DMS79 treated with DMSO at 0.1 percent for 48 hours (cell line): ENCODE data around the gene RAD23B.
A peak's percentile ranks its signal among the peaks of the same experiment; 100 is the strongest.

Experiments
- DNase-seq: peaks from one replicate; lab custom pipeline; 2025; lab: John Stamatoyannopoulos, UW

RAD23B gene

GRCh38 chr9:107269254-107269653 is 13.8 kb upstream of the RAD23B start:
- no peak for DNase-seq

GRCh38 chr9:107269681-107270080 is 13.4 kb upstream of the RAD23B start:
- DNase-seq = no peak

- DNase-seq = no peak
These were observed 13.0 kb upstream of the RAD23B start for GRCh38 chr9:107270082-107270481.

GRCh38 chr9:107270580-107270979 is 12.5 kb upstream of the RAD23B start:
- DNase-seq = no peak

DNA sequence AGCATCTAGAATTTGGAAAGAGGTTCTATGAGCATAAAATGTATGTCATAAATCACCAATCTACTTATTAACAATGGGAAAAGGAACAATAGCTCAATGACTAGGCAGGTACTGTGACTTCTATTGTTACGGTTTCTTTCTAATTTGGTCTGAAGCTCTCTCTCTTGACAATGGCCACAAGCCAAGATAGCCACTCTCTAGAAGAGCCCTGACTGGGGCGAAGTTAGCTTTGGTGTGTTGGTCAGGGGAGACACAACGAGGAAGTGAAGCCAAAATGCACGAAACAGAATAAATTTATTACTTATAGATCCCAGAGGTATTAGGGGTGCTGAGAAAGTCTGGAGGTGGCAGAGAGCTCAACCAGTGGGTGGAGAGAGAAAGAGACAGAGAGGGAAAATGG is 9.4 kb upstream of the RAD23B start:
- DNase-seq = no peak

DNA sequence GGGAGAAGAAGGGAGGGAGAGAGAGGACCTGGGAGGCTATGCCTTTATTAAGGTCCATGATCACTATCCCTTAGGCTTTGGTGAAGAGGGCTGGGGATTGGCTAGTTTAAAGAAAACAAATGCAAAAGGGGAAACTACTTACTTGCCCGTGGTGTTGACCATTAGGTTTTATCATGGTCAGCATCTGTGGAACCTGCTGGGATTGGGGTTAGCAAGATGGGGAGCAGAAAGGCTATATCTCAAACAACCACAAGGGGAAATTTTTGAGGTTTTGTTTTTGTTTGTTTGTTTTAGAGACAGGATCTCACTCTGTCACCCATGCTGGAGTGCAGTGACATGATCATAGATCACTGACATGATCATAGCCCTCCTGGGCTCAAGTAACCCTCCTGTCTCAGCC is 9.0 kb upstream of the RAD23B start:
- no peak for DNase-seq

- DNase-seq = no peak
These were observed 8.1 kb upstream of the RAD23B start for GRCh38 chr9:107274953-107275422.

GRCh38 chr9:107275530-107275929 is 7.5 kb upstream of the RAD23B start:
- DNase-seq = no peak

DNA sequence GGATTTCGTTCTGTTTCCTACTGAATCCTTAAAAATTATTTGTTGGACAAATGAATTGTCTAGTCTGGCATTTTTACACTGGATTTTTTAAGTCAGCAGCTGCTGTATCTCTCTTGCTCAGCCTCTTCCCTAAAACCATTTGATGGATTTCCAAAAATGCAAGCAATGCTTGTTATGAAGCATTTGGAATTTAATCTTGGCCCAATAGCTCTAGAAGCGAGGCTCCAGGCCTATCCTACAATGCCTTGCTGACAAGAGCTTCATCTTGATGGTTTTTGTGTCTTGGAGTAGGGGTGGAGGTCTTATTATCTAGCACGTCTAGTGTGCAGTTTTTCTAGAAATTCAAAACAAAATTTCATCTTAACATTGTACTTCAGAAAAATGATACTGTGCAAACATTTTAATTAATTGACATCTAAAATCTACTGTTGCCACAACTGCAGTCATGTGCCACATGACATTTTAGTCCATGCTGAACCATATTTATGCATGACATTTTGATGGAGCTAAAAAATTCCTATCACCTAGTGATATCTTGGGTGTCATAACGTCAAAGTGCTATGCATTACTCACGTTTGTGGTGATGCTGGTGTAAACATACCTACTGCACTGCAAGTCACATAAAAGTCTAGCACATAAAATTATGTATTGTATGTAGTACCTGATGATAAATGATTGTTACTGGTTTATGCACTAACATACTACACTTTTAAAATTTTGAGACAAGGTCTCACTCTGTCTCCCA is 5.9 kb upstream of the RAD23B start:
- DNase-seq = no peak

DNA sequence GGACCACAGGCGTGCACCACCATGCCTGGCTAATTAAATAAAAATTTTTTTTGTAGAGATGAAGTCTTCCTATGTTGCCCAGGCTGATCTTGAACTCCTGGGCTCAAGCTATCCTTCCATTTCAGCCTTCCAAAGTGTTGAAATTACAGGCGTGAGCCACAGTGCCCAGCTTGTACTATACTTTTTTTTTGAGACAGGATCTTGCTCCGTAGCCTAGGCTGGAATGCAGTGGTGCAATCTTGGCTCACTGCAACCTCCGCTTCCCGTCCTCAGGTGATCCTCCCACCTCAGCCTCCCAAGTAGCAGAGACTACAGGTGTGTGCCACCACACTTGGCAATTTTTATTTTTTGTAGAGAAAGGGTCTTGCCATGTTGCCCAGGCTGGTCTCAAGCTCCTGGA is 5.3 kb upstream of the RAD23B start:
- DNase-seq = no peak

GRCh38 chr9:107279086-107279485 is 4.0 kb upstream of the RAD23B start:
- DNase-seq = no peak

- DNase-seq = no peak
These were observed 2.5 kb upstream of the RAD23B start for GRCh38 chr9:107280543-107280942.

- no peak for DNase-seq
These were observed 1.9 kb upstream of the RAD23B start for GRCh38 chr9:107281184-107281583.

DNA sequence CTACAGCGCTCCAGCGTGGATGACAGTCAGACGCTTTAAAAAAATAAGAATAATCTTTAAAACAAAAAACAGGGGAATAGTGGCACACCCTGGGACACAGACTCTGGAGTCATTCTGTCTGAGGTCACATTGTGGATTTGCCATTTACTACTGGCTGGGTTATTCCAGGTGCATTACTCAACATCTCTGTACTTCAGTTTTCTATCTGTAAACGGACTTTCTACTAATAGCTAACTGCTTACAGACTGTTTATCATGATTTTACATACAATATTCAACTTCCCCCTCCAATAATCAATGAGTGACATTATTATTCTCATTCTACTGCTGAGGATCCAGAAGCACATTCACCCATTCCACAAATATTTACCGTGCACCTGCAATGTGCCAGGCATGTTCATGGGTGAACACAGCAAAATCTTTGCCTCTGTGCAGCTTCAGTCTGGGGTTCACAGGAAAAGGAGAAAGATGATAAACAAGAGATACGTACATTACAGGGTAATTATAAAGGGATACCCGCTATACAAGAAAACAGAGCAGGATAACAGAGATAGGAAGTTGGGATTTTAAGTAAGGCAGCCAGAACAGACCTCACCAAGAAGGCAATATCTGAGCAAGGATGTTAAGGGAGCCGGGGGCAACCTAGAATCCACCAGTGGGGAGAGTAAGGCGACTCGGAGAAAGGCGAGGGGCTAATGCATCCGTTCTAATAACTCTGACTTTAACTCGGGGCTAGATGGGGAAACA is 984 bp upstream of the RAD23B start:
- DNase-seq = no peak

- DNase-seq = peak; percentile 18
These were observed 841 bp downstream of the RAD23B start for GRCh38 chr9:107283623-107284616.

DNA sequence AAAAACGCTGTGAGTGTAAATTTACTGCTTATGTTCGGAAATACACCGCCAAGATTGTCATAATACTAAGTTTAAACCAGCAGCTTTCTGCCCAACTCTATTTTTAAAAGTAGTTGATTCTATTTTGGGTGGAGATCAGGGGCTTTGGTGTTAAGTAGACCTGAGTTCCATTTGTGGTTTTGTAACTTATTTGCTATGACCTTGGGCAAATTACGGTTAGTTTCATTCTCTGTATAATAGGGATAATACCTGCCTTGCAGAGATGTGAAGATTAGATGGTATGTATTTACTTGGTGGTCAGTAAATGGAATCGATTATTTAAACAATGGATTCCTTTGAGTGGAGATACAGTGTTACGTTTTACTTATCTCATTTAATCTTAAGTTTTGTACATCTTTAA is 1.6 kb downstream of the RAD23B start:
- DNase-seq = no peak

DNA sequence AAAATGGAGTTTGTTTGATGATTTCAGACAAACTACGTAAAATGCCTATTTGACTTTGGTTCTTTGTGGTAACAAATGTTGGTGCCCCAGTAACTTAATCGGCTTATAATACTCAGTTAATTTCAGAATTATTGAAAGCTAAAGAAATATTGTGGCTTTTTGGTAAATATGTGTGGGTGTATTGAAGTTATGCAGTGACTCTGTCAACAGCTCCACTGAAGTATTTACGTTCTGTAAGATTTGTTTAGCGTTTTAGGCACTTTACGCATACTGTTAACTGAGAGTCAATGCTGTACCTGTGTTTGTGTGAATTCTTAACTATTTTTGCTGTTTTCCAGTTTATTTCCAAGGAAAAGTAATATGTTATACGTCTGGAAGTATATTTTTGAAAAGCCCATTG is 2.2 kb downstream of the RAD23B start:
- no peak for DNase-seq

GRCh38 chr9:107286057-107286456 is 3.0 kb downstream of the RAD23B start:
- DNase-seq = no peak

DNA sequence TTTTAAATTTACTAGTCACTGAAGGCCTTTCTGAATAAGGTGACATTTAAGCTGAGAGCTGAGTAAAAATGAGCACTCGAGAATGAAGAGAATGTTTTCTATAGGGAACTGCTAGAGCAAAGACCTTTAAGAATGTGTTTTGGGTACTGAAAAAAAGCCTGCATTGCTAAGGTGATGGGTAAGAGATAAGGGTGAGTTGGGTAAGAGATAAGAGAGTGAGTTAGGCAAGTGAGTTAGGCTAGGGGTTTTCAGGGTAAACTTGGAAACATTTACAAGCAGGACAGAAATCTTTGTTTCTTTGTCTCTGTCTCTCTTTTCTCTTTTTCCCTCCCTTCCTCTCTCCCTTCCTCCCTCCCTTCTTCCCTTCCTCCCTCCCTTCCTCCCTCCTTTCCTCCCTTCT is 5.6 kb downstream of the RAD23B start:
- DNase-seq = no peak

GRCh38 chr9:107290619-107291018 is 7.5 kb downstream of the RAD23B start:
- DNase-seq = no peak

DNA sequence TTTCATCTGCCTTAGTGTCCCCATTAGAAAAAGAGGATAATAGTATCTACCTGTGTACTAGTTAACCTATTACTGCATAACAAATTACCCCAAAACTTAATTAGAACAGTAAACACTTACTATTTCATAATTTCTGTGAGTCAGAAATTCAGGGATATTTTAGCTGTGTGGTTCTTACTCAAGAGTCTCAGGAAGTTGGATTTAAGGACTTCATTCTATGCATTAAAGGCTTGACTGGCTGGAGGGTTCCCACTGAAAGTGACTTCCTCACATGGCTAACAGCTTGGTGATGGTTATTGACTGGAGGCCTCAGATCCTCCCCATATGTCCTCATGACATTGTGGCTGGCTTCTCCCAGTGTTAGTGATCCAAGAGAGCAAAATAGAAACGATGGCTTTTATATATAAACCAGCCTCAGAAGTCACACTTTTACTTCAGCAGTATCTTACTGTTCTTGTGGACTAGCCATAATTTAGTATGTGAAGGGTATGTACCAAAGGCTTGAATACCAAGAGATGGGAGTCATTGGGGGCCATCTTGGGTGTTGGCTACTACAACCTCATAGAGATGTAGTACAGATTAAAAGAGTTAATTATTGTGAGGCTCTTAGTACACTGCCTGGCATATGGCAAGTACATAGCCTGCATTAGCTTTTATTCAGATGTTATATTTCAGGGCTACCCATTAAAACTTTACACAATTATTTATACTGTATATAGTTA is 9.9 kb downstream of the RAD23B start:
- no peak for DNase-seq
